IMR-90 (cell line): ENCODE data around the gene RGPD4. TPM values are rescaled to one million over a fixed set of nuclear protein-coding genes. Genes with fewer than 3 reads are reported as not detected.
"Not testable (repeated sequence)": the region's sequence is repeated elsewhere in the genome, so short reads cannot be mapped to it uniquely, and the experiment has no call there.

Experiments used
- ATAC-seq: fragments of 200-7000 bp; cut with Tn5 transposase; 2 replicates; pipeline ENCODE4 v1.9.1; 2020; ENCODE audit warnings: low read depth, mild to moderate bottlenecking, moderate library complexity
- BruUV-seq: library from RNA; stranded (reverse); fragments of 400-500 nt; replicated peaks from 2 replicates; lab custom pipeline; 2021; lab: Mats Ljungman, UMichigan
- CTCF ChIA-PET: fragments of 300-600 bp; formaldehyde crosslinking; extraction: SDS; loops from one replicate; lab custom pipeline; 2021; ENCODE audit warnings: antibody characterized with exemption; lab: Yijun Ruan, JAX
- POLR2A ChIA-PET: fragments of 300-600 bp; sonication (Branson Sonifier 250); formaldehyde crosslinking; loops from one replicate; lab custom pipeline; 2022; ENCODE audit warnings: antibody characterized with exemption; ENCODE audit not compliant: unreplicated experiment; lab: Charles Lee
- DNase-seq: peaks from one replicate; pipeline ENCODE4 v3.0.0; 2013
- H2AFZ ChIP-seq: replicated peaks from 2 replicates; pipeline ENCODE3; 2013; ENCODE audit warnings: low read length, mild to moderate bottlenecking; ENCODE audit not compliant: poor library complexity
- H2AK5ac ChIP-seq: 2 replicates; pipeline ENCODE4 v1.6.1; 2013; ENCODE audit warnings: low read depth, low read length, inconsistent platforms
- H2AK9ac ChIP-seq: replicated peaks from 2 replicates; pipeline ENCODE3; 2013; ENCODE audit warnings: mild to moderate bottlenecking, low read depth, low read length, moderate library complexity; ENCODE audit not compliant: poor library complexity
- H2BK120ac ChIP-seq: 2 replicates; pipeline ENCODE4 v1.6.1; 2013; ENCODE audit warnings: low read depth, low read length, inconsistent platforms
- H2BK15ac ChIP-seq: 3 replicates; pipeline ENCODE4 v1.6.1; 2013; ENCODE audit warnings: low read depth, low read length, inconsistent platforms
- H2BK20ac ChIP-seq: 2 replicates; pipeline ENCODE4 v1.6.1; 2013; ENCODE audit warnings: low read depth, mild to moderate bottlenecking, inconsistent platforms, low read length, moderate library complexity
- H2BK5ac ChIP-seq: 2 replicates; pipeline ENCODE4 v1.6.1; 2013; ENCODE audit warnings: mild to moderate bottlenecking, low read depth, low read length, inconsistent platforms; ENCODE audit not compliant: poor library complexity, severe bottlenecking
- H3K14ac ChIP-seq: replicated peaks from 2 replicates; pipeline ENCODE4 v1.6.1; 2013; ENCODE audit warnings: low read depth, low read length, inconsistent platforms
- H3K18ac ChIP-seq: 2 replicates; pipeline ENCODE4 v1.6.1; 2013; ENCODE audit warnings: low read depth, low read length, control low read depth
- H3K23ac ChIP-seq: 2 replicates; pipeline ENCODE4 v1.6.1; 2013; ENCODE audit warnings: low read depth, low read length, inconsistent platforms
- H3K27ac ChIP-seq: 2 replicates; pipeline ENCODE4 v1.5.1; 2013; ENCODE audit warnings: mild to moderate bottlenecking, control low read depth, low read length; ENCODE audit not compliant: insufficient read depth
- H3K27me3 ChIP-seq: 2 replicates; pipeline ENCODE4 v1.6.1; 2013; ENCODE audit warnings: low read length; ENCODE audit not compliant: control insufficient read depth, insufficient read depth
- H3K36me3 ChIP-seq: 2 replicates; pipeline ENCODE4 v1.6.1; 2013; ENCODE audit warnings: low read length, mixed read lengths; ENCODE audit not compliant: control insufficient read depth, insufficient read depth
- H3K4ac ChIP-seq: 2 replicates; pipeline ENCODE4 v1.6.1; 2013; ENCODE audit warnings: low read depth, low read length, inconsistent platforms
- H3K4me1 ChIP-seq: 2 replicates; pipeline ENCODE4 v1.6.1; 2013; ENCODE audit warnings: low read length, mixed read lengths; ENCODE audit not compliant: control insufficient read depth, insufficient read depth
- H3K4me2 ChIP-seq: 2 replicates; pipeline ENCODE4 v1.6.1; 2013; ENCODE audit warnings: low read depth, mild to moderate bottlenecking, control low read depth, low read length, moderate library complexity
- H3K4me3 ChIP-seq: 2 replicates; pipeline ENCODE4 v1.5.1; 2013; ENCODE audit warnings: low read depth, mild to moderate bottlenecking, control low read depth, low read length, moderate library complexity; ENCODE audit not compliant: insufficient read depth
- H3K56ac ChIP-seq: 2 replicates; pipeline ENCODE4 v1.6.1; 2013; ENCODE audit warnings: low read length, inconsistent platforms; ENCODE audit not compliant: insufficient read depth; ENCODE audit errors: extremely low read depth
- H3K79me1 ChIP-seq, 2 experiments: 2 replicates each; pipeline ENCODE4 v1.6.1; 2013; ENCODE audit warnings: low read length in 2 of 2, inconsistent platforms in 1 of 2, low read depth in 1 of 2
- H3K9ac ChIP-seq: 2 replicates; pipeline ENCODE4 v1.6.1; 2013; ENCODE audit warnings: low read depth, low read length, control low read depth
- H3K9me1 ChIP-seq: 2 replicates; pipeline ENCODE4 v1.6.1; 2013; ENCODE audit warnings: low read length, inconsistent platforms; ENCODE audit not compliant: insufficient read depth
- H3K9me3 ChIP-seq: 2 replicates; pipeline ENCODE4 v1.6.1; 2013; ENCODE audit warnings: low read length; ENCODE audit not compliant: control insufficient read depth, insufficient read depth
- H4K20me1 ChIP-seq: 2 replicates; pipeline ENCODE4 v1.6.1; 2013; ENCODE audit warnings: low read length, inconsistent platforms; ENCODE audit not compliant: insufficient read depth
- H4K5ac ChIP-seq: 2 replicates; pipeline ENCODE4 v1.6.1; 2013; ENCODE audit warnings: mild to moderate bottlenecking, low read depth, low read length, control low read depth
- H4K8ac ChIP-seq, 2 experiments: 2 replicates each; pipeline ENCODE4 v1.6.1; 2013; ENCODE audit warnings: low read depth in 2 of 2, low read length in 2 of 2, control low read depth in 1 of 2, inconsistent platforms in 1 of 2
- H4K91ac ChIP-seq: 2 replicates; pipeline ENCODE4 v1.6.1; 2013; ENCODE audit warnings: low read depth, low read length, inconsistent platforms; ENCODE audit not compliant: insufficient read depth
- WGBS, 2 experiments: methylation state at CpG; one replicate each; pipeline versions ENCODE4 v1.1.5 to v1.1.7; 2013; ENCODE audit warnings: missing lambda C conversion rate in 2 of 2; ENCODE audit not compliant: insufficient read length in 1 of 2; ENCODE audit errors: extremely low coverage in 2 of 2; 5-methylcytosine and 5-hydroxymethylcytosine counted together
- dilution Hi-C: fragments of 300-500 bp; cut with HindIII; formaldehyde crosslinking; loops from one replicate; pipeline ENCODE4 v1.14.3; 2018; ENCODE audit warnings: low sequenced_read_pairs; ENCODE audit not compliant: unreplicated experiment
- in situ Hi-C: fragments of 300-500 bp; cut with MboI; formaldehyde crosslinking; loops from 3 replicates; pipeline ENCODE4 v1.14.3; 2019; ENCODE audit warnings: low sequenced_read_pairs, inconsistent platforms, mixed read lengths
- intact Hi-C: fragments of 100-400 bp; cut with micrococcal nuclease; formaldehyde crosslinking; loops from 2 replicates; pipeline ENCODE4 v1.10.0; 2022
- polyA plus RNA-seq, 3 experiments: library from polyadenylated mRNA; depleted of rRNA; stranded (reverse); fragments of >200 nt; gene quantifications; 2 replicates each; pipeline ENCODE4 v1.2.3, GENCODE V29; 2012; ENCODE audit warnings: low replicate concordance in 1 of 3
- total RNA-seq: library from RNA; depleted of rRNA; stranded (reverse); fragments of >200 nt; gene quantifications from 2 replicates; pipeline ENCODE4 v1.2.3, GENCODE V29; 2012

RGPD4 gene
- total and polyA plus RNA-seq, 2 of the 4 experiments (the other 2 are of a cell fraction), result not detected

DNA sequence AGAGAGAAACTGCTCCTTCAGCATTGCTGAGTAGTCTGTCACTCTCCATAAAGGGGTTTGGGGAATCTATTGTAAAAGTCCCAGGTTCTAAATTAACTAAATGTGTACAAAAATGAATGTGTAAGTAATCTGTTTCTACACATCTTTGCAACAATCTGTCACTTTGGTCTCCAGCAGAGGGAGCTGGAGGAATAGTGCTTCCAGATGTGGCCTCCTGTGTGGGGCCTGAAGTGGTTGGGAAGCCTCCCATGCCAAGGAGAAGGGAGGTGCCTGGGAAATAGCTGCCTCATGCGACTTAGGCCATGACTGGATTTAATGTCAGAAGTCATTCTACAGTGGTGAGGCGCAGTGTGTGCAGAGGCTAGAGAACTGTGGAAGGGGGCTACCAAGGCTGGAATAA lies 89.4 kb downstream of the RGPD4 start:
- H4K91ac ChIP-seq, ATAC-seq, H3K18ac ChIP-seq, H3K27me3 ChIP-seq, H3K4ac ChIP-seq, in situ Hi-C loops, H2BK20ac ChIP-seq, H3K9me1 ChIP-seq, H3K79me1 ChIP-seq, H2AFZ ChIP-seq, H2AK5ac ChIP-seq, H4K8ac ChIP-seq, H3K23ac ChIP-seq, H2AK9ac ChIP-seq, H3K56ac ChIP-seq, H2BK120ac ChIP-seq, dilution Hi-C loops, DNase-seq, H3K14ac ChIP-seq, H3K4me2 ChIP-seq, POLR2A ChIA-PET, H3K9me3 ChIP-seq, H2BK5ac ChIP-seq, H3K27ac ChIP-seq, H2BK15ac ChIP-seq, BruUV-seq, intact Hi-C loops, H3K9ac ChIP-seq, H4K5ac ChIP-seq, H4K20me1 ChIP-seq, H3K36me3 ChIP-seq, H3K4me1 ChIP-seq, H3K4me3 ChIP-seq, CTCF ChIA-PET: not testable (repeated sequence)
- WGBS, 2 experiments, result no CpG with 5 or more reads among the region's 2 CpGs

GRCh38 chr2:107916696-107917370 lies 90.1 kb downstream of the RGPD4 start:
- H4K20me1 ChIP-seq, H2BK5ac ChIP-seq, H2BK20ac ChIP-seq, H3K79me1 ChIP-seq, H3K9me1 ChIP-seq, H3K18ac ChIP-seq, H2BK15ac ChIP-seq, POLR2A ChIA-PET, ATAC-seq, H3K4me1 ChIP-seq, H2AK9ac ChIP-seq, H3K56ac ChIP-seq, H3K27ac ChIP-seq, DNase-seq, H3K9me3 ChIP-seq, H2BK120ac ChIP-seq, H3K14ac ChIP-seq, H3K4ac ChIP-seq, H2AK5ac ChIP-seq, H3K36me3 ChIP-seq, H3K4me2 ChIP-seq, in situ Hi-C loops, H4K5ac ChIP-seq, H4K8ac ChIP-seq, dilution Hi-C loops, H3K27me3 ChIP-seq, H3K23ac ChIP-seq, H4K91ac ChIP-seq, H3K4me3 ChIP-seq, H3K9ac ChIP-seq, H2AFZ ChIP-seq, CTCF ChIA-PET, intact Hi-C loops, BruUV-seq: not testable (repeated sequence)
- WGBS, 2 experiments, result no CpG with 5 or more reads among the region's 1 CpG
